IMR-90 (cell line): Measurements from ENCODE around the gene CLK1. TPM values are rescaled to one million over a fixed set of nuclear protein-coding genes. Genes with fewer than 3 reads are reported as not detected.

Experiments used
- ATAC-seq: fragments of 200-7000 bp; cut with Tn5 transposase; 2 replicates; pipeline ENCODE4 v1.9.1; 2020; ENCODE audit warnings: low read depth, mild to moderate bottlenecking, moderate library complexity
- BruUV-seq: library from RNA; stranded (reverse); fragments of 400-500 nt; replicated peaks from 2 replicates; lab custom pipeline; 2021; lab: Mats Ljungman, UMichigan
- CTCF ChIA-PET: fragments of 300-600 bp; formaldehyde crosslinking; extraction: SDS; loops from one replicate; lab custom pipeline; 2021; ENCODE audit warnings: antibody characterized with exemption; lab: Yijun Ruan, JAX
- POLR2A ChIA-PET: fragments of 300-600 bp; sonication (Branson Sonifier 250); formaldehyde crosslinking; loops from one replicate; lab custom pipeline; 2022; ENCODE audit warnings: antibody characterized with exemption; ENCODE audit not compliant: unreplicated experiment; lab: Charles Lee
- DNase-seq: peaks from one replicate; pipeline ENCODE4 v3.0.0; 2013
- H2AFZ ChIP-seq: replicated peaks from 2 replicates; pipeline ENCODE3; 2013; ENCODE audit warnings: low read length, mild to moderate bottlenecking; ENCODE audit not compliant: poor library complexity
- H2AK5ac ChIP-seq: 2 replicates; pipeline ENCODE4 v1.6.1; 2013; ENCODE audit warnings: low read depth, low read length, inconsistent platforms
- H2AK9ac ChIP-seq: replicated peaks from 2 replicates; pipeline ENCODE3; 2013; ENCODE audit warnings: mild to moderate bottlenecking, low read depth, low read length, moderate library complexity; ENCODE audit not compliant: poor library complexity
- H2BK120ac ChIP-seq: 2 replicates; pipeline ENCODE4 v1.6.1; 2013; ENCODE audit warnings: low read depth, low read length, inconsistent platforms
- H2BK15ac ChIP-seq: 3 replicates; pipeline ENCODE4 v1.6.1; 2013; ENCODE audit warnings: low read depth, low read length, inconsistent platforms
- H2BK20ac ChIP-seq: 2 replicates; pipeline ENCODE4 v1.6.1; 2013; ENCODE audit warnings: low read depth, mild to moderate bottlenecking, inconsistent platforms, low read length, moderate library complexity
- H2BK5ac ChIP-seq: 2 replicates; pipeline ENCODE4 v1.6.1; 2013; ENCODE audit warnings: mild to moderate bottlenecking, low read depth, low read length, inconsistent platforms; ENCODE audit not compliant: poor library complexity, severe bottlenecking
- H3K14ac ChIP-seq: replicated peaks from 2 replicates; pipeline ENCODE4 v1.6.1; 2013; ENCODE audit warnings: low read depth, low read length, inconsistent platforms
- H3K18ac ChIP-seq: 2 replicates; pipeline ENCODE4 v1.6.1; 2013; ENCODE audit warnings: low read depth, low read length, control low read depth
- H3K23ac ChIP-seq: 2 replicates; pipeline ENCODE4 v1.6.1; 2013; ENCODE audit warnings: low read depth, low read length, inconsistent platforms
- H3K27ac ChIP-seq: 2 replicates; pipeline ENCODE4 v1.5.1; 2013; ENCODE audit warnings: mild to moderate bottlenecking, control low read depth, low read length; ENCODE audit not compliant: insufficient read depth
- H3K27me3 ChIP-seq: 2 replicates; pipeline ENCODE4 v1.6.1; 2013; ENCODE audit warnings: low read length; ENCODE audit not compliant: control insufficient read depth, insufficient read depth
- H3K36me3 ChIP-seq: 2 replicates; pipeline ENCODE4 v1.6.1; 2013; ENCODE audit warnings: low read length, mixed read lengths; ENCODE audit not compliant: control insufficient read depth, insufficient read depth
- H3K4ac ChIP-seq: 2 replicates; pipeline ENCODE4 v1.6.1; 2013; ENCODE audit warnings: low read depth, low read length, inconsistent platforms
- H3K4me1 ChIP-seq: 2 replicates; pipeline ENCODE4 v1.6.1; 2013; ENCODE audit warnings: low read length, mixed read lengths; ENCODE audit not compliant: control insufficient read depth, insufficient read depth
- H3K4me2 ChIP-seq: 2 replicates; pipeline ENCODE4 v1.6.1; 2013; ENCODE audit warnings: low read depth, mild to moderate bottlenecking, control low read depth, low read length, moderate library complexity
- H3K4me3 ChIP-seq: 2 replicates; pipeline ENCODE4 v1.5.1; 2013; ENCODE audit warnings: low read depth, mild to moderate bottlenecking, control low read depth, low read length, moderate library complexity; ENCODE audit not compliant: insufficient read depth
- H3K56ac ChIP-seq: 2 replicates; pipeline ENCODE4 v1.6.1; 2013; ENCODE audit warnings: low read length, inconsistent platforms; ENCODE audit not compliant: insufficient read depth; ENCODE audit errors: extremely low read depth
- H3K79me1 ChIP-seq, 2 experiments: 2 replicates each; pipeline ENCODE4 v1.6.1; 2013; ENCODE audit warnings: low read length in 2 of 2, inconsistent platforms in 1 of 2, low read depth in 1 of 2
- H3K9ac ChIP-seq: 2 replicates; pipeline ENCODE4 v1.6.1; 2013; ENCODE audit warnings: low read depth, low read length, control low read depth
- H3K9me1 ChIP-seq: 2 replicates; pipeline ENCODE4 v1.6.1; 2013; ENCODE audit warnings: low read length, inconsistent platforms; ENCODE audit not compliant: insufficient read depth
- H3K9me3 ChIP-seq: 2 replicates; pipeline ENCODE4 v1.6.1; 2013; ENCODE audit warnings: low read length; ENCODE audit not compliant: control insufficient read depth, insufficient read depth
- H4K20me1 ChIP-seq: 2 replicates; pipeline ENCODE4 v1.6.1; 2013; ENCODE audit warnings: low read length, inconsistent platforms; ENCODE audit not compliant: insufficient read depth
- H4K5ac ChIP-seq: 2 replicates; pipeline ENCODE4 v1.6.1; 2013; ENCODE audit warnings: mild to moderate bottlenecking, low read depth, low read length, control low read depth
- H4K8ac ChIP-seq, 2 experiments: 2 replicates each; pipeline ENCODE4 v1.6.1; 2013; ENCODE audit warnings: low read depth in 2 of 2, low read length in 2 of 2, control low read depth in 1 of 2, inconsistent platforms in 1 of 2
- H4K91ac ChIP-seq: 2 replicates; pipeline ENCODE4 v1.6.1; 2013; ENCODE audit warnings: low read depth, low read length, inconsistent platforms; ENCODE audit not compliant: insufficient read depth
- MAFK ChIP-seq: IDR thresholded peaks from 2 replicates; pipeline ENCODE4 v1.6.1; 2012; ENCODE audit warnings: low read depth, low read length, improper control_type of control experiment
- SMC3 ChIP-seq: fragments of 150-350 bp; IDR thresholded peaks from 2 replicates; pipeline ENCODE4 v1.6.1; 2016; ENCODE audit warnings: low read depth, mild to moderate bottlenecking, antibody characterized with exemption, low read length, moderate library complexity
- WGBS, 2 experiments: methylation state at CpG; one replicate each; pipeline versions ENCODE4 v1.1.5 to v1.1.7; 2013; ENCODE audit warnings: missing lambda C conversion rate in 2 of 2; ENCODE audit not compliant: insufficient read length in 1 of 2; ENCODE audit errors: extremely low coverage in 2 of 2; 5-methylcytosine and 5-hydroxymethylcytosine counted together
- dilution Hi-C: fragments of 300-500 bp; cut with HindIII; formaldehyde crosslinking; loops from one replicate; pipeline ENCODE4 v1.14.3; 2018; ENCODE audit warnings: low sequenced_read_pairs; ENCODE audit not compliant: unreplicated experiment
- in situ Hi-C: fragments of 300-500 bp; cut with MboI; formaldehyde crosslinking; loops from 3 replicates; pipeline ENCODE4 v1.14.3; 2019; ENCODE audit warnings: low sequenced_read_pairs, inconsistent platforms, mixed read lengths
- intact Hi-C: fragments of 100-400 bp; cut with micrococcal nuclease; formaldehyde crosslinking; loops from 2 replicates; pipeline ENCODE4 v1.10.0; 2022
- polyA plus RNA-seq, 3 experiments: library from polyadenylated mRNA; depleted of rRNA; stranded (reverse); fragments of >200 nt; gene quantifications; 2 replicates each; pipeline ENCODE4 v1.2.3, GENCODE V29; 2012; ENCODE audit warnings: low replicate concordance in 1 of 3
- total RNA-seq: library from RNA; depleted of rRNA; stranded (reverse); fragments of >200 nt; gene quantifications from 2 replicates; pipeline ENCODE4 v1.2.3, GENCODE V29; 2012

Gene CLK1
- total and polyA plus RNA-seq, 2 of the 4 experiments (the other 2 are of a cell fraction) = 26.2 to 35.5 TPM

DNA sequence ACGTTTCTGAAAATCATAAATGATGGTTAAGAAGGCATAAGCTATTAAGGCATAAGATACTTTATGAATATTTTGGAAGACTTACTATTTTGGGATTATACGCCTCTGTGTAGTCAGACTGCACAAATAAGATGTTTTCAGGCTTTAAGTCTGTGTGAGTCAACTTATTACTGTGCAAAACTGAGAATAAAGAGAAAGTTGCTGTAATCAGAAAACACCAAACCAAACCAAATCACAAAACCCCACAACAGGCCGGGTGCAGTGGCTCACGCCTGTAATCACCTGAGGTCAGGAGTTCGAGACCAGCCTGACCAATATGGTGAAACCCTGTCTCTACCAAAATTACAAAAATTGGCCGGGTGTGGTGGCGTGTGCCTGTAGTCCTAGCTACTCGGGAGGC lies 7.7 kb downstream of the CLK1 start:
- no peak for DNase-seq
- Histone ChIP-seq H3K18ac (no peak overlapping the region), H4K20me1 (peaks cover 78% of the 10 kb centered on the region), H2BK5ac (no peak overlapping the region), H3K4ac (no peak overlapping the region), H3K9me3 (no peaks in the 10 kb centered on the region), H4K91ac (no peak overlapping the region), H2AK5ac (no peak overlapping the region), H3K23ac (no peak overlapping the region), H3K9me1 (peaks cover 3% of the 10 kb centered on the region; the same call in 1 of the 2 replicates), H3K4me2 (no peak overlapping the region), H3K36me3 (peaks cover 59% of the 10 kb centered on the region), H4K5ac (no peak overlapping the region), H3K4me1 (peaks cover 2% of the 10 kb centered on the region), H2AFZ (no peak overlapping the region), H3K9ac (no peak overlapping the region), H3K4me3 (no peak overlapping the region), H3K14ac (no peak overlapping the region), H2BK15ac (no peak overlapping the region), H2AK9ac (no peak overlapping the region), H3K27ac (no peak overlapping the region), H4K8ac (no peak overlapping the region), H2BK120ac (no peak overlapping the region), H2BK20ac (no peak overlapping the region), H3K56ac (no peak overlapping the region), H3K79me1 (peaks cover 18 to 45% of the 10 kb centered on the region in 2 experiments), H3K27me3 (no peaks in the 10 kb centered on the region)
- POLR2A ChIA-PET = no interaction called here
- no TSS peak for BruUV-seq
- ATAC-seq = no peak
- CTCF ChIA-PET = no interaction called here
- TF ChIP-seq MAFK (no peak), SMC3 (no peak)
- in situ Hi-C loops = no loop called here
- intact Hi-C loops = no loop called here
- no CpG with 5 or more reads among the region's 8 CpGs for WGBS, 2 experiments
- dilution Hi-C loops = no loop called here
